B cell (primary cell): ENCODE data around the gene ZNF385A.

ENCODE experiments used
- EZH2 ChIP-seq: IDR thresholded peaks from 2 replicates; pipeline ENCODE4 v1.6.1; 2012; ENCODE audit warnings: borderline replicate concordance, low read depth, mild to moderate bottlenecking, moderate library complexity, low read length; ENCODE audit not compliant: insufficient read depth, poor library complexity, severe bottlenecking
- TF ChIP-seq, protein P1 (sequence below): fragments of 200-600 bp; IDR thresholded peaks from one replicate; pipeline ENCODE4 v1.8.0; 2022; ENCODE audit warnings: antibody characterized with exemption, mild to moderate bottlenecking

- TF ChIP-seq, protein P1, sequence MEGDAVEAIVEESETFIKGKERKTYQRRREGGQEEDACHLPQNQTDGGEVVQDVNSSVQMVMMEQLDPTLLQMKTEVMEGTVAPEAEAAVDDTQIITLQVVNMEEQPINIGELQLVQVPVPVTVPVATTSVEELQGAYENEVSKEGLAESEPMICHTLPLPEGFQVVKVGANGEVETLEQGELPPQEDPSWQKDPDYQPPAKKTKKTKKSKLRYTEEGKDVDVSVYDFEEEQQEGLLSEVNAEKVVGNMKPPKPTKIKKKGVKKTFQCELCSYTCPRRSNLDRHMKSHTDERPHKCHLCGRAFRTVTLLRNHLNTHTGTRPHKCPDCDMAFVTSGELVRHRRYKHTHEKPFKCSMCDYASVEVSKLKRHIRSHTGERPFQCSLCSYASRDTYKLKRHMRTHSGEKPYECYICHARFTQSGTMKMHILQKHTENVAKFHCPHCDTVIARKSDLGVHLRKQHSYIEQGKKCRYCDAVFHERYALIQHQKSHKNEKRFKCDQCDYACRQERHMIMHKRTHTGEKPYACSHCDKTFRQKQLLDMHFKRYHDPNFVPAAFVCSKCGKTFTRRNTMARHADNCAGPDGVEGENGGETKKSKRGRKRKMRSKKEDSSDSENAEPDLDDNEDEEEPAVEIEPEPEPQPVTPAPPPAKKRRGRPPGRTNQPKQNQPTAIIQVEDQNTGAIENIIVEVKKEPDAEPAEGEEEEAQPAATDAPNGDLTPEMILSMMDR, result no peak
- TF ChIP-seq EZH2, result no peak
These were observed at the start of gene ZNF385A for GRCh38 chr12:54384591-54385041.
